ENCODE results near the gene ZNF433. TPM values are rescaled to one million over a fixed set of nuclear protein-coding genes. Genes with fewer than 3 reads are reported as not detected.

The ZNF433 gene
- total and polyA plus RNA-seq, 10 of the 15 experiments (the other 5 are each of a cell fraction or from before 2014, with no cell fraction given) = 0.79 to 2.9 (median 1.7) TPM

DNA sequence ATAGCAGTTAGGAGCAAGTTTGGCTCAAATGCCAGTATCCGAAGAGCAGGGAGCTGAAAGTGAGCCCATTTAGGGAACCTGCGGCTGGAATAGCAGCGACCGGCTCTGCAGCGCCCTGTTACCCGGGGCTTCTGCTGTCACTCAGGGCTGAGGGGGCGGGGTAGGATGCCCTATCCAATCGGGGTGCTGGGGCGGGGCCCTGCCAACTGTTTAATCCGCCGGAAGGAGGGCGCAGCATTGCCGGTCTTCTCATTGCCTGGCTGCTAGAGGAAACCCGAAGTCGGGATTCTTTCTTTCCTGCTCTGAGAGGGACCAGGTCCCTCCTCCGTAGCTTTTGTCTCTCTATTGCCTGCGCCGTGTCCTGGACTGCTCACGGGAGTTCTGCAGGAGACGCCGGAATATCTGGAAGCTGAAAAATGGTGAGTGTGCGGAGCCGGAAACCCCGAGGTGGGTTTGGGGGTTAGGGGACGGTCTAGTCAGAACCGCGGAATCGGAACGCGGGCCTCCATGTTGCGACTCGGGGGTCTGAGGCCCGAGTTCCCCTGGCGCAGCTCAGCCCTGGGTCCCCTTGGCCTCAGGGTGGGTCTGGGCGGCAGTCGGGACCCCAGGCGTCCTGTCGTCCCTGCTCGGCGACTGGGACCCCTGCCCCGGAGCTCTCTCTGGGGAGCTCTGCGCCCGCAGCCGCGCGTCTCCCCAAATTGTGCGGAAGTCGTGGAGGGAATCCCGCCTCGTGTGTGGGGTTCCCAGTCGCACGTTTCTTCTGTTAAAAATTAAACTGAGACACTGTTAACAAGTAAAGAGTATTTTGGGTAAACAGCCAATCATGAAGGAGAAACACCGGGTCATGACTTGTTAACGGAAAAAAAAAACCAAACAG, 47.8 kb downstream of the ZNF433 start (continued):
- TF ChIP-seq CBFB (IDR thresholded peaks at IDR 0.05; ENCODE audit: low read depth) = peak; percentile 50; the same call in 1 of the 2 replicates
- peak; percentile 93 for TF ChIP-seq NFYB (IDR thresholded peaks at IDR 0.05; ENCODE audit: insufficient read depth, low read depth, low read length)
- peak; percentile 40 for TF ChIP-seq NBN (IDR thresholded peaks at IDR 0.05)
- TF ChIP-seq POLR2AphosphoS5 (IDR thresholded peaks at IDR 0.05; ENCODE audit: low read length) = peak; percentile 94
- no peak for TF ChIP-seq BCLAF1 (IDR thresholded peaks at IDR 0.05)
- 0 out of 2 replicates have a peak, but pooled peaks have one; percentile 53 for TF ChIP-seq CHD2 (IDR thresholded peaks at IDR 0.05; ENCODE audit: borderline replicate concordance, low read depth, low read length)
- TF ChIP-seq TAF1 (IDR thresholded peaks at IDR 0.05; ENCODE audit: borderline replicate concordance, low read depth, low read length) = peak; percentile 90
- TF ChIP-seq ZNF24 (IDR thresholded peaks at IDR 0.05) = no peak
- TF ChIP-seq, protein P1, sequence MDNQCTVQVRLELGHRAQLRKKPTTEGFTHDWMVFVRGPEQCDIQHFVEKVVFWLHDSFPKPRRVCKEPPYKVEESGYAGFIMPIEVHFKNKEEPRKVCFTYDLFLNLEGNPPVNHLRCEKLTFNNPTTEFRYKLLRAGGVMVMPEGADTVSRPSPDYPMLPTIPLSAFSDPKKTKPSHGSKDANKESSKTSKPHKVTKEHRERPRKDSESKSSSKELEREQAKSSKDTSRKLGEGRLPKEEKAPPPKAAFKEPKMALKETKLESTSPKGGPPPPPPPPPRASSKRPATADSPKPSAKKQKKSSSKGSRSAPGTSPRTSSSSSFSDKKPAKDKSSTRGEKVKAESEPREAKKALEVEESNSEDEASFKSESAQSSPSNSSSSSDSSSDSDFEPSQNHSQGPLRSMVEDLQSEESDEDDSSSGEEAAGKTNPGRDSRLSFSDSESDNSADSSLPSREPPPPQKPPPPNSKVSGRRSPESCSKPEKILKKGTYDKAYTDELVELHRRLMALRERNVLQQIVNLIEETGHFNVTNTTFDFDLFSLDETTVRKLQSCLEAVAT (IDR thresholded peaks at IDR 0.05) = no peak; the same call in 1 of the 2 replicates
- 0 out of 2 replicates have a peak, but pooled peaks have one; percentile 11 for TF ChIP-seq BACH1 (IDR thresholded peaks at IDR 0.05; ENCODE audit: borderline replicate concordance)
- TF ChIP-seq, protein P2, sequence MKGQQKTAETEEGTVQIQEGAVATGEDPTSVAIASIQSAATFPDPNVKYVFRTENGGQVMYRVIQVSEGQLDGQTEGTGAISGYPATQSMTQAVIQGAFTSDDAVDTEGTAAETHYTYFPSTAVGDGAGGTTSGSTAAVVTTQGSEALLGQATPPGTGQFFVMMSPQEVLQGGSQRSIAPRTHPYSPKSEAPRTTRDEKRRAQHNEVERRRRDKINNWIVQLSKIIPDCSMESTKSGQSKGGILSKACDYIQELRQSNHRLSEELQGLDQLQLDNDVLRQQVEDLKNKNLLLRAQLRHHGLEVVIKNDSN (IDR thresholded peaks at IDR 0.05; ENCODE audit: borderline replicate concordance, extremely low read length, insufficient read depth, low read depth, low read length) = no peak
- TF ChIP-seq ESRRA (IDR thresholded peaks at IDR 0.05; ENCODE audit: low read length) = no peak
- TF ChIP-seq, protein P3, sequence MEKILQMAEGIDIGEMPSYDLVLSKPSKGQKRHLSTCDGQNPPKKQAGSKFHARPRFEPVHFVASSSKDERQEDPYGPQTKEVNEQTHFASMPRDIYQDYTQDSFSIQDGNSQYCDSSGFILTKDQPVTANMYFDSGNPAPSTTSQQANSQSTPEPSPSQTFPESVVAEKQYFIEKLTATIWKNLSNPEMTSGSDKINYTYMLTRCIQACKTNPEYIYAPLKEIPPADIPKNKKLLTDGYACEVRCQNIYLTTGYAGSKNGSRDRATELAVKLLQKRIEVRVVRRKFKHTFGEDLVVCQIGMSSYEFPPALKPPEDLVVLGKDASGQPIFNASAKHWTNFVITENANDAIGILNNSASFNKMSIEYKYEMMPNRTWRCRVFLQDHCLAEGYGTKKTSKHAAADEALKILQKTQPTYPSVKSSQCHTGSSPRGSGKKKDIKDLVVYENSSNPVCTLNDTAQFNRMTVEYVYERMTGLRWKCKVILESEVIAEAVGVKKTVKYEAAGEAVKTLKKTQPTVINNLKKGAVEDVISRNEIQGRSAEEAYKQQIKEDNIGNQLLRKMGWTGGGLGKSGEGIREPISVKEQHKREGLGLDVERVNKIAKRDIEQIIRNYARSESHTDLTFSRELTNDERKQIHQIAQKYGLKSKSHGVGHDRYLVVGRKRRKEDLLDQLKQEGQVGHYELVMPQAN (conservative IDR thresholded peaks at IDR 0.05) = 0 out of 2 replicates have a peak, but pooled peaks have one; percentile 47
- TF ChIP-seq STAT1 (conservative IDR thresholded peaks at IDR 0.05) = no peak
- TF ChIP-seq CBX3 (IDR thresholded peaks at IDR 0.05; ENCODE audit: borderline replicate concordance, low read depth) = no peak
- TF ChIP-seq SMAD1 (IDR thresholded peaks at IDR 0.05; ENCODE audit: low read depth, partially characterized antibody) = no peak
- TF ChIP-seq CBX5 (IDR thresholded peaks at IDR 0.05; ENCODE audit: low read depth) = peak; percentile 47; the same call in 1 of the 2 replicates
- TF ChIP-seq POU2F2 (IDR thresholded peaks at IDR 0.05; ENCODE audit: borderline replicate concordance, low read depth, low read length) = peak; percentile 49; the same call in 1 of the 3 replicates
- TF ChIP-seq SP1 (IDR thresholded peaks at IDR 0.05; ENCODE audit: low read depth, low read length) = peak; percentile 47
- TF ChIP-seq JUNB (IDR thresholded peaks at IDR 0.05) = no peak
- TF ChIP-seq HCFC1 (IDR thresholded peaks at IDR 0.05; ENCODE audit: low read length) = 0 out of 2 replicates have a peak, but pooled peaks have one; percentile 10
- TF ChIP-seq PAX8 (IDR thresholded peaks at IDR 0.05) = no peak
- TF ChIP-seq YY1 (IDR thresholded peaks at IDR 0.05; ENCODE audit: low read depth, low read length) = peak; percentile 52; the same call in 1 of the 2 replicates
- TF ChIP-seq GABPA (IDR thresholded peaks at IDR 0.05; ENCODE audit: low read depth) = peak; percentile 65

Data from GM12878 (cell line).